ENCODE measurements around the gene SATB1. TPM values are rescaled to one million over a fixed set of nuclear protein-coding genes. Genes with fewer than 3 reads are reported as not detected.

Gene SATB1
- total RNA-seq, 1 experiment from 2014 or later: 28.7 TPM

DNA sequence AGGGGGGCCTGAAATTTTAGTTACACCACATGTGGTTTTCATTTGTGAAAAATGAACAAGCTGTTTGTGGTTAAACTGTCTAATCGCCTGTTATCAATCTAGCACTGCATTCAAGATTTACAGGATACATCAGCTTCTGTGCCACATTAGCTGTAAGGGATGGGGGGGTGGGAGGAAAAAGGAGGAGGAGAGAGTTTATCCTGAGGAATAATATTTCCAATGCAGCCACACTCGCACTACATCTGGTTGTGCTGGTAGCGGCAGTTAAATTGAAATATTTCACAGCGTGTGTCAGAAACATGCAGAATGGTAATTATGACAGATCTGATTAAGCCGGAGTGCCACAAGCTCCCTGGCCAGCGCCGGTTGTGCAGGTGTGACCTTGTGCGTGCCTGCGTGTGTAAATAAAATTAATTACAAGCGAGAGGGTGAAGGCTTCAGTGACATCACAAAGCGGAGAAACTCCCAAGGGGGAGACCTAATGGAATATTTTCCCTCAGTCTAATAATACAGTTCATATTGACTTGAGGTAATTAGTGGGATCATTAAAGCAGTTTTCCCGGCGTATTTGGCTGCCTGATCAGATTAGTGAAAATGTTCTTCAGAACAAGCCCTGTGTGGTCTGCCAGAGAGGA lies 55.5 kb downstream of the SATB1 start:
- intact Hi-C loops (cut with micrococcal nuclease; ENCODE audit: unreplicated experiment): no loop called here
- DNase-seq: no peak
- no peak overlapping the region for H3K4me2 ChIP-seq
- no peaks in the 10 kb centered on the region for H3K79me2 ChIP-seq (ENCODE audit: low read depth)
- POLR2A ChIA-PET (ENCODE audit: unreplicated experiment): no interaction called here
- H2AFZ ChIP-seq: no peak overlapping the region
- no peaks in the 10 kb centered on the region for H3K27me3 ChIP-seq (ENCODE audit: insufficient read depth, low read depth)
- H3K4me3 ChIP-seq: no peak overlapping the region
- CTCF ChIA-PET: no interaction called here
- no peaks in the 10 kb centered on the region for H3K9me3 ChIP-seq (ENCODE audit: insufficient read depth, low read depth)
- no TSS peak for BruUV-seq (replicated peaks)
- no peaks in the 10 kb centered on the region for H4K20me1 ChIP-seq (ENCODE audit: insufficient read depth)
- H3K4me1 ChIP-seq (replicated peaks; ENCODE audit: insufficient read depth): no peaks in the 10 kb centered on the region
- H3K27ac ChIP-seq: no peak overlapping the region
- H3K9me2 ChIP-seq (ENCODE audit: insufficient read depth): no peaks in the 10 kb centered on the region
- no peaks in the 10 kb centered on the region for H3F3A ChIP-seq (ENCODE audit: insufficient read depth, low read depth)
- H3K36me3 ChIP-seq (ENCODE audit: low read depth): no peaks in the 10 kb centered on the region
- no peak for TF ChIP-seq EZH2 (IDR thresholded peaks at IDR 0.05; ENCODE audit: low read depth)
- TF ChIP-seq, protein P1, sequence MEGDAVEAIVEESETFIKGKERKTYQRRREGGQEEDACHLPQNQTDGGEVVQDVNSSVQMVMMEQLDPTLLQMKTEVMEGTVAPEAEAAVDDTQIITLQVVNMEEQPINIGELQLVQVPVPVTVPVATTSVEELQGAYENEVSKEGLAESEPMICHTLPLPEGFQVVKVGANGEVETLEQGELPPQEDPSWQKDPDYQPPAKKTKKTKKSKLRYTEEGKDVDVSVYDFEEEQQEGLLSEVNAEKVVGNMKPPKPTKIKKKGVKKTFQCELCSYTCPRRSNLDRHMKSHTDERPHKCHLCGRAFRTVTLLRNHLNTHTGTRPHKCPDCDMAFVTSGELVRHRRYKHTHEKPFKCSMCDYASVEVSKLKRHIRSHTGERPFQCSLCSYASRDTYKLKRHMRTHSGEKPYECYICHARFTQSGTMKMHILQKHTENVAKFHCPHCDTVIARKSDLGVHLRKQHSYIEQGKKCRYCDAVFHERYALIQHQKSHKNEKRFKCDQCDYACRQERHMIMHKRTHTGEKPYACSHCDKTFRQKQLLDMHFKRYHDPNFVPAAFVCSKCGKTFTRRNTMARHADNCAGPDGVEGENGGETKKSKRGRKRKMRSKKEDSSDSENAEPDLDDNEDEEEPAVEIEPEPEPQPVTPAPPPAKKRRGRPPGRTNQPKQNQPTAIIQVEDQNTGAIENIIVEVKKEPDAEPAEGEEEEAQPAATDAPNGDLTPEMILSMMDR (conservative IDR thresholded peaks at IDR 0.05): no peak

DNA sequence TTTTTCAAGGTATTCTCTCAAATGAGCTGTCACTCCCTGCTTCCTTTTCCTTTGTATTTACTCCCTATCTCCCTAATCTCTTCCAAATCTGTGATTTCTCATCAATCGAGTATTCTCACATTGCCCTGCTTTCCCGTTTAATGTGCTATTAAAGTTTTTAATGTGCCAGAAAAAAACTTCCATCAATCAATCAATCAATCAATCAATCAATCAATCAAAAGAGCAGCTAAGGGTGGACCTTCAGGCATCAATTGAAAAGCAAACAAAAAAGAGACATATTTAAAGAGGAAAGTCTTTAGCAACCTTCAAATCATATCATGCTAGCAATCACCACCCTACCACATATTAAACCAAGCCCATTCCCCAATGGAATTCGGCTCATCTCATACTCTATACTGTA lies 58.9 kb downstream of the SATB1 start:
- Histone ChIP-seq H3K27me3 (ENCODE audit: insufficient read depth, low read depth) (no peaks in the 10 kb centered on the region), H3K4me1 (replicated peaks; ENCODE audit: insufficient read depth) (no peaks in the 10 kb centered on the region), H3K27ac (no peak overlapping the region), H3K9me3 (ENCODE audit: insufficient read depth, low read depth) (no peaks in the 10 kb centered on the region), H3K36me3 (ENCODE audit: low read depth) (no peaks in the 10 kb centered on the region), H3K4me3 (no peak overlapping the region), H4K20me1 (ENCODE audit: insufficient read depth) (no peaks in the 10 kb centered on the region), H3K79me2 (ENCODE audit: low read depth) (no peaks in the 10 kb centered on the region), H3K9me2 (ENCODE audit: insufficient read depth) (no peaks in the 10 kb centered on the region), H3F3A (ENCODE audit: insufficient read depth, low read depth) (no peaks in the 10 kb centered on the region), H2AFZ (no peak overlapping the region), H3K4me2 (no peak overlapping the region)
- POLR2A ChIA-PET (ENCODE audit: unreplicated experiment): no interaction called here
- intact Hi-C loops (cut with micrococcal nuclease; ENCODE audit: unreplicated experiment): no loop called here
- BruUV-seq (replicated peaks): no TSS peak
- CTCF ChIA-PET: no interaction called here
- DNase-seq: no peak
- no peak for TF ChIP-seq EZH2 (IDR thresholded peaks at IDR 0.05; ENCODE audit: low read depth)
- TF ChIP-seq, protein P1 (conservative IDR thresholded peaks at IDR 0.05): no peak

DNA sequence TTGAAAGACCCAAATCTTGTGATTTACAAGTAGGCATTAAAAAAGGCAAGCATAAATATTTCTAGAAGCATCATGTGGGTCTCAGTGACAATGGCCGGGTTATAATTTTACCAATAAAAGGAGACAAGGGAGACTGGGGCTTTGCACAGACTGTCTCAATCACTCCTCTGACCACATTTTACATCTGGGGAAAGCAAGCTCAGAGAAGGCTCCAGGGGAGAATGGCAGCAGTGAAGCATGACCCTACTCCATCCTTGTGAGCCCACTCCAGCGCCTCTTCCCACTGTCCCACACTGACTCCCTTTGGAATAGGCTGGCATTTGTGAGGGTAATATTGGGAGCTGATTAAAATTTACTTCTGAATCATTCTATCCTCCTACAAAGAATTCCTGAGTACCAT lies 61.8 kb downstream of the SATB1 start:
- no TSS peak for BruUV-seq (replicated peaks)
- Histone ChIP-seq H3K27ac (no peak overlapping the region), H4K20me1 (ENCODE audit: insufficient read depth) (no peaks in the 10 kb centered on the region), H3K36me3 (ENCODE audit: low read depth) (no peaks in the 10 kb centered on the region), H2AFZ (no peak overlapping the region), H3K27me3 (ENCODE audit: insufficient read depth, low read depth) (no peaks in the 10 kb centered on the region), H3K4me1 (replicated peaks; ENCODE audit: insufficient read depth) (no peaks in the 10 kb centered on the region), H3F3A (ENCODE audit: insufficient read depth, low read depth) (no peaks in the 10 kb centered on the region), H3K4me2 (no peak overlapping the region), H3K4me3 (no peak overlapping the region), H3K9me3 (ENCODE audit: insufficient read depth, low read depth) (no peaks in the 10 kb centered on the region), H3K9me2 (ENCODE audit: insufficient read depth) (no peaks in the 10 kb centered on the region), H3K79me2 (ENCODE audit: low read depth) (no peaks in the 10 kb centered on the region)
- intact Hi-C loops (cut with micrococcal nuclease; ENCODE audit: unreplicated experiment): no loop called here
- no peak for DNase-seq
- TF ChIP-seq, protein P1 (conservative IDR thresholded peaks at IDR 0.05): no peak
- TF ChIP-seq EZH2 (IDR thresholded peaks at IDR 0.05; ENCODE audit: low read depth): no peak
- ChIA-PET CTCF (no interaction called here), POLR2A (ENCODE audit: unreplicated experiment) (no interaction called here)

Data from PC-9 (cell line).